ENCODE results near the gene LTC4S.

The LTC4S gene

DNA sequence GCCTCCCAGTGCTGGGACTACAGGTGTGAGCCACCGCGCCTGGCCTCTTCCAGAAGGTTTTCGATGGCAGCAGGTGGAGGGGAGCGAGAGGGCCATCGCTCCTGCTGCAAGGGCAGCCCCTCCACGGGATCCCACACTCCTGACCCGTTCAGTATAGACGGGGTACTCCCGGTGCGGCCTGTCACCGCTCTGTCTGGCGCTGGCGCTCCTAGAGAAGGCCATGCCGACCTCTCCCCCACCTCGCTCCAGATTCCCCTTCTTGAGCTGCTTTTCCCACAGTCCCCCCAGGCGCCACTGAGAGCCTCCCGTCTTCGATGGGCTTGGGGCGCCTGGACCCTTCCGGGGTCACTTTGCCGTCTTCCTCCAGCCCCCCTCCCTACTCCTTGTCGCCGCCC lies 22.6 kb downstream of the LTC4S start:
- no peak for DNase-seq (ENCODE audit: extremely low spot score)
- TF ChIP-seq, protein P1, sequence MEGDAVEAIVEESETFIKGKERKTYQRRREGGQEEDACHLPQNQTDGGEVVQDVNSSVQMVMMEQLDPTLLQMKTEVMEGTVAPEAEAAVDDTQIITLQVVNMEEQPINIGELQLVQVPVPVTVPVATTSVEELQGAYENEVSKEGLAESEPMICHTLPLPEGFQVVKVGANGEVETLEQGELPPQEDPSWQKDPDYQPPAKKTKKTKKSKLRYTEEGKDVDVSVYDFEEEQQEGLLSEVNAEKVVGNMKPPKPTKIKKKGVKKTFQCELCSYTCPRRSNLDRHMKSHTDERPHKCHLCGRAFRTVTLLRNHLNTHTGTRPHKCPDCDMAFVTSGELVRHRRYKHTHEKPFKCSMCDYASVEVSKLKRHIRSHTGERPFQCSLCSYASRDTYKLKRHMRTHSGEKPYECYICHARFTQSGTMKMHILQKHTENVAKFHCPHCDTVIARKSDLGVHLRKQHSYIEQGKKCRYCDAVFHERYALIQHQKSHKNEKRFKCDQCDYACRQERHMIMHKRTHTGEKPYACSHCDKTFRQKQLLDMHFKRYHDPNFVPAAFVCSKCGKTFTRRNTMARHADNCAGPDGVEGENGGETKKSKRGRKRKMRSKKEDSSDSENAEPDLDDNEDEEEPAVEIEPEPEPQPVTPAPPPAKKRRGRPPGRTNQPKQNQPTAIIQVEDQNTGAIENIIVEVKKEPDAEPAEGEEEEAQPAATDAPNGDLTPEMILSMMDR (IDR thresholded peaks at IDR 0.05; ENCODE audit: control extremely low read depth, extremely low read depth, low read depth, missing control alignments) = no peak
- CTCF ChIA-PET = interaction anchor here (0.7 kb wide), 1 partner anchor 14 kb away, joined by 3 read pairs; no protein-coding TSS in a partner anchor
- POLR2A ChIA-PET = no interaction called here

DNA sequence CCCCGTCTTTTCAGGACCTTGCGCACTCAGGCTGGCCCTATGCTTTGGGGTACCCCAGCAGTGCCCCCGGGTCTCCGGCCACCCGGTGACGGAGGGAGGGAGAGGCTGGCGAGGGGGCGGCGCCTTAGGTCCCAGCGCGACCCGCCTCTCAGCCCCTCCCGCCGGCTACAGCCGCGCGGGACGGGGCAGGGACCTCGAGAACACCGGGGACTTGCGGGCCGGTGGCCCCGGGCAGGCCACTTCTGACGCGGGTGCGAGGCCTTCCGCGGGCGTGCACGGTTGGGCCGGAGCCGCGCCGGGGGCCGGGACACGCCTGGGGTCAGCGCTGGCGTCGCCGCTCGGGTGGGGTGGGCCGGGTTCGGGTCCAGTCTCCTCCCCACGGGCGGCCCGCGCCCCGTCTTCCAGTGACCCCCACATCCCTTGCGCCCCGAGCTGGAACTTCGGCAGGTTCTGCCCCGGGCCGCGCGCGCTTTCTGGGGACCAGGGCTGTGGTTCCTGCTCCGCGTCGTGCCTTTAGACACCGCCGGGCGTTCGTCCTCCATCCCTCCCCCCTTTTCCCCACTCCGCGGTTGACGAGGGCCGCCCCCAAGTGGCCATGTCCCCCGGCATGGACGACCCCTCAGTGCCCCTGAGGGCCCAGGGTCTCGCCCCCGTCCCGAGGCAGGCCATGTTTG lies 23.1 kb downstream of the LTC4S start:
- DNase-seq (ENCODE audit: extremely low spot score) = peak; percentile 44
- TF ChIP-seq, protein P1 (IDR thresholded peaks at IDR 0.05; ENCODE audit: control extremely low read depth, extremely low read depth, low read depth, missing control alignments) = peak; percentile 33
- ChIA-PET CTCF (interaction anchor here (1.4 kb wide), 1 partner anchor 15 kb away, joined by 7 read pairs; no protein-coding TSS in a partner anchor), POLR2A (no interaction called here)

DNA sequence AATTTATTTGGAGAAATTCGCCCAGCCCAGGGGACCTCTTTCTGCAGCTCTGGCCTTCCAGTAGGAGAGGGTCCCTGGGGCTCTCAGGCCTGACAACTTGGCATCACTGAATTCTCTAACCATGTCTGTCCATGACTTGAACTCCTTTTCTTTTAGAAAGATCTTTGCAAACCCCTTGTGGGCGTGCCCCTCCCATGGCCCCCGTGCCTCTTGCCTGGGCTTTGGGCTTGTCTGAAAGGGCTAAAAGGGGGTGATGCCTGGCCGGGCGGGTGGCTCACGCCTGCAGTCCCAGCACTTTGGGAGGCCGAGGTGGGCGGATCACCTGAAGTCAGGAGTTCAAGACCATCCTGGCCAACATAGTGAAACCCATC lies 23.7 kb downstream of the LTC4S start:
- ChIA-PET CTCF (interaction anchor here (1.4 to 1.7 kb wide), 3 partner anchors 15 to 22 kb away, joined by 3 to 7 read pairs (median 4); no protein-coding TSS in a partner anchor), POLR2A (interaction anchor here (0.7 kb wide), 1 partner anchor 67 kb away, joined by 3 read pairs; no protein-coding TSS in a partner anchor)
- no peak for DNase-seq (ENCODE audit: extremely low spot score)
- TF ChIP-seq, protein P1 (IDR thresholded peaks at IDR 0.05; ENCODE audit: control extremely low read depth, extremely low read depth, low read depth, missing control alignments) = no peak

DNA sequence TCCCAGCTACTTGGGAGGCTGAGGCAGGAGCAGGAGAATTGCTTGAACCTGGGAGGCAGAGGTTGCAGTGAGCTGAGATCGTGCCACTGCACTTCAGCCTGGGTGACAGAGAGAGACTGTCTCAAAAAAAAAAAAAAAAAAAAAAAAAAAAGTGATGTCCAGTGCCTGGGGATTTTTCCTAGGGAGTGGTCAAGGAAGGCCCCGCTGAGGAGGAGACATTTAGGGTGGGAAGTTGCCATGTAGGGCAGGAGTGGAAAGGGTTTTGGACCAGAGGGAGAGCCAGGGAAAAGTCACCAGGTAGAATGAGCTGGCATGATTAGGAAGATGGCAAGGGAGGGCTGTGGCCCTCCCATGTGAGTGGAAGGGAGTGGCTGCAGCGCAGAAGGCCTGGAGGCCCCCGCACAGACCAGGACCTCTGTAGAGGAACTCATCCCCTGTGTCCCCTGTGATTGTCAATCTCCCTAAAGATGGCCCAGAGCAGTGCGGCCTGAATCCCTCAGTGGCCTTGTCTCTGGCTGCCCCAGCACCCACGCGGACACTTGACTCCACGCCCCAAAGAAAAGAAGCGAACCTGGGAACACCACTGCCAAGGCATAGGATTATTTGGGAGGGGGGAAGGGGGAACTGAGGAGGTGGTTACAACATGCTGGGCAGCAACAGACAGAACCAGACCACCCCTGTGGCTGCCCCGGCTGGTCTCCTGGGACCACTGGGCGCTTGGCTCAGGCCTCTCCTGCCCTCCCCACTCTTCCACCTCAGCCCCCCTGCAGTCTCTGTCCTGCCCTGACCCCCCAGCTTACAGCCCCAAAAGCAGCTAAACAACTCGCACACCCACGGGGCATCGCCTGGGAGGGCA lies 24.3 kb downstream of the LTC4S start:
- POLR2A ChIA-PET = interaction anchor here (0.7 kb wide), 1 partner anchor 68 kb away, joined by 3 read pairs; no protein-coding TSS in a partner anchor
- DNase-seq (ENCODE audit: extremely low spot score) = no peak
- CTCF ChIA-PET = interaction anchor here (1.3 to 1.7 kb wide), 4 partner anchors 16 to 56 kb away, joined by 3 to 7 read pairs (median 4); no protein-coding TSS in a partner anchor
- TF ChIP-seq, protein P1 (IDR thresholded peaks at IDR 0.05; ENCODE audit: control extremely low read depth, extremely low read depth, low read depth, missing control alignments) = no peak

DNA sequence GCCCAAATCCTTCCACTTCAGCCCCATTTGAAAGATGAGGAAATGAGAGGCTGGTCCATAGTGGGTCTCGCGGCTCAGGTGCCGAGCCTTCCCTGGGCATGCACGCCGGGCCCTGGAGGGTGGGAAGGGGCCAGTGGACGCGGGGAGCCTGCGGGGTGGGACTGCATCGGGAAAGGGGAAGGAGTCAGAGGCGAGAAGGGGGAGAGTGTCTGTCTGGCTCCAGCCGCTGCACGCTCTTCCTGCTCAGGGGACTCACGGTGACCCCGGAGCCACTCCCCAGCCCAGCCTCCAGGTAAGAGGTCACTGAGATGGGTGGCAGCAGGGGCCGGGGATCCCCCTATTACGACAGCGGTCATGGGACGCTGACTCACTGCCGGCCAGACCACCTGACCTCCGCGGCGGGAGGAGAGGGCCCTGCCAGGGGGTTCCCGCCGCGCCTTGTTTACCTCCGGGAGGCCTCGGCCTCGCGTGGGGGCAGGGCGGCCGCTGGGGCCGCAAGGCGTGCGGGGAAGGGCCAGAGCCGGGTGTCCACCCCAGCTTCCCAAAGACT lies 25.0 kb downstream of the LTC4S start:
- peak; percentile 95 for DNase-seq (ENCODE audit: extremely low spot score)
- TF ChIP-seq, protein P1 (IDR thresholded peaks at IDR 0.05; ENCODE audit: control extremely low read depth, extremely low read depth, low read depth, missing control alignments) = no peak
- ChIA-PET CTCF (interaction anchor here (1.3 to 2.3 kb wide), 5 partner anchors 16 to 57 kb away, joined by 3 to 13 read pairs (median 4); no protein-coding TSS in a partner anchor), POLR2A (interaction anchor here (0.6 to 2.2 kb wide), 3 partner anchors 12 to 27 kb away, joined by 3 to 13 read pairs (median 6); no protein-coding TSS in a partner anchor)

Measured in GM10248 (cell line).